Measurements from ENCODE around the gene PIK3CA.
"Not testable (repeated sequence)": the region's sequence is repeated elsewhere in the genome, so short reads cannot be mapped to it uniquely, and the experiment has no call there.

PIK3CA gene

GRCh38 chr3:179200790-179201189 lies 52.6 kb downstream of the PIK3CA start:
- no peak for DNase-seq

GRCh38 chr3:179215550-179215949 lies 67.4 kb downstream of the PIK3CA start:
- DNase-seq, result not testable (repeated sequence)

- not testable (repeated sequence) for DNase-seq
Measured at GRCh38 chr3:179218213-179218612, 70.1 kb downstream of the PIK3CA start.

GRCh38 chr3:179223548-179223947 lies 75.4 kb downstream of the PIK3CA start:
- no peak for DNase-seq

- no peak for DNase-seq
Measured at GRCh38 chr3:179224584-179224983, 76.4 kb downstream of the PIK3CA start.

- no peak for DNase-seq
Measured at GRCh38 chr3:179227349-179227748, 79.2 kb downstream of the PIK3CA start.

GRCh38 chr3:179229177-179229576 lies 81.0 kb downstream of the PIK3CA start:
- no peak for DNase-seq

GRCh38 chr3:179233043-179233442 lies 84.9 kb downstream of the PIK3CA start:
- no peak for DNase-seq

GRCh38 chr3:179234199-179234598 lies 86.0 kb downstream of the PIK3CA start:
- DNase-seq, result no peak

- peak in 1 of 5 experiments; percentile 67 for DNase-seq
Measured at GRCh38 chr3:179236669-179237301, 88.6 kb downstream of the PIK3CA start.

GRCh38 chr3:179240299-179240698 lies 92.1 kb downstream of the PIK3CA start:
- not testable (repeated sequence) for DNase-seq

GRCh38 chr3:179242859-179243258 lies 94.7 kb downstream of the PIK3CA start:
- not testable (repeated sequence) for DNase-seq

GRCh38 chr3:179244878-179245277 lies 96.7 kb downstream of the PIK3CA start:
- DNase-seq, result no peak

GRCh38 chr3:179247289-179248015 lies 99.3 kb downstream of the PIK3CA start:
- DNase-seq, result no peak

- no peak for DNase-seq
Measured at GRCh38 chr3:179250803-179251476, 102.8 kb downstream of the PIK3CA start, which contains the start of gene KCNMB3. Gene KCNMB3, minus strand, starts transcription at chr3:179251114. Its CDS starts 124 bp downstream, at chr3:179250990.

- DNase-seq, result no peak
Measured at GRCh38 chr3:179256813-179257212, 108.7 kb downstream of the PIK3CA start.

GRCh38 chr3:179257742-179258141 lies 109.6 kb downstream of the PIK3CA start:
- DNase-seq, result not testable (repeated sequence)

- DNase-seq, result no peak
Measured at GRCh38 chr3:179258820-179259219, 110.7 kb downstream of the PIK3CA start.

- not testable (repeated sequence) for DNase-seq
Measured at GRCh38 chr3:179259959-179260756, 112.0 kb downstream of the PIK3CA start.

GRCh38 chr3:179260949-179261765 lies 113.0 kb downstream of the PIK3CA start:
- peak; percentile 36 to 84 (median 56) for DNase-seq

GRCh38 chr3:179263134-179263533 lies 115.0 kb downstream of the PIK3CA start:
- no peak for DNase-seq

GRCh38 chr3:179264449-179264848 lies 116.3 kb downstream of the PIK3CA start:
- DNase-seq, result no peak
